ENCODE results near the gene RANBP6. TPM values are rescaled to one million over a fixed set of nuclear protein-coding genes. Genes with fewer than 3 reads are reported as not detected.

The RANBP6 gene
- total RNA-seq, 1 donor from 2014 or later = 19.1 TPM

GRCh38 chr9:6052293-6052919 lies 37.0 kb upstream of the RANBP6 start:
- no peak overlapping the region for H3K27ac Mint-ChIP-seq (ENCODE audit: unreplicated experiment)
- no peaks in the 10 kb centered on the region for H3K36me3 Mint-ChIP-seq (ENCODE audit: low read depth, unreplicated experiment)
- no peak for DNase-seq (ENCODE audit: low spot score)
- no peaks in the 10 kb centered on the region for H3K9me3 Mint-ChIP-seq (ENCODE audit: unreplicated experiment)
- no peak for TF ChIP-seq CTCF (IDR thresholded peaks at IDR 0.05; ENCODE audit: unreplicated experiment)
- H3K4me3 Mint-ChIP-seq (ENCODE audit: unreplicated experiment) = no peak overlapping the region
- peaks cover 1% of the 10 kb centered on the region for H3K27me3 Mint-ChIP-seq (ENCODE audit: unreplicated experiment)
- H3K4me1 Mint-ChIP-seq (ENCODE audit: unreplicated experiment) = peaks cover 4% of the 10 kb centered on the region

- Mint-ChIP-seq H3K4me3 (ENCODE audit: unreplicated experiment) (no peak overlapping the region), H3K27ac (ENCODE audit: unreplicated experiment) (no peak overlapping the region), H3K9me3 (ENCODE audit: unreplicated experiment) (no peaks in the 10 kb centered on the region), H3K36me3 (ENCODE audit: low read depth, unreplicated experiment) (no peaks in the 10 kb centered on the region), H3K27me3 (ENCODE audit: unreplicated experiment) (peaks cover 1% of the 10 kb centered on the region), H3K4me1 (ENCODE audit: unreplicated experiment) (peaks cover 4% of the 10 kb centered on the region)
- no peak for DNase-seq (ENCODE audit: low spot score)
- no peak for TF ChIP-seq CTCF (IDR thresholded peaks at IDR 0.05; ENCODE audit: unreplicated experiment)
These were observed 36.1 kb upstream of the RANBP6 start for GRCh38 chr9:6051511-6051950.

DNA sequence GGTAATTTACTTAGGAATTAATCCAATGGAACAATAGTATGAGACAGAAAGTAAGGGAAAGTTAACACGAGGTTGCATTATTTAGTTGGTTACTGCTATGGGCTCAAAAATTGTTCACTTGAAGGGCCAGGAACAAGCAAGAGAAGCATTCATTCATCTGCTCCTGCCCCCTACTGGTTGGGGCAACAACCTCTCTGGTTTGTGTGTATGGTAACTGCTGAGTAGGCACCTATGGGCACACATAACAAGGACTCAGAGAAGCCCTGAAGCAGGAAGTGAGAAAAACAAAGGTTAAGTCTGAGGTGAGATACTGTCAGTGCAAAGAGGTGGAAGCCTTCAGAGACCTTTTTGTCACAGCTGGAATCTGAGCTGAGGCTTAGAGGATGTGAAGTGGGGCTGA lies 34.4 kb upstream of the RANBP6 start:
- Mint-ChIP-seq H3K9me3 (ENCODE audit: unreplicated experiment) (no peaks in the 10 kb centered on the region), H3K27ac (ENCODE audit: unreplicated experiment) (no peak overlapping the region), H3K4me1 (ENCODE audit: unreplicated experiment) (peaks cover 4% of the 10 kb centered on the region), H3K27me3 (ENCODE audit: unreplicated experiment) (peaks cover 1% of the 10 kb centered on the region), H3K36me3 (ENCODE audit: low read depth, unreplicated experiment) (no peaks in the 10 kb centered on the region), H3K4me3 (ENCODE audit: unreplicated experiment) (no peak overlapping the region)
- no peak for DNase-seq (ENCODE audit: low spot score)
- peak; percentile 52 for TF ChIP-seq CTCF (IDR thresholded peaks at IDR 0.05; ENCODE audit: unreplicated experiment)

DNA sequence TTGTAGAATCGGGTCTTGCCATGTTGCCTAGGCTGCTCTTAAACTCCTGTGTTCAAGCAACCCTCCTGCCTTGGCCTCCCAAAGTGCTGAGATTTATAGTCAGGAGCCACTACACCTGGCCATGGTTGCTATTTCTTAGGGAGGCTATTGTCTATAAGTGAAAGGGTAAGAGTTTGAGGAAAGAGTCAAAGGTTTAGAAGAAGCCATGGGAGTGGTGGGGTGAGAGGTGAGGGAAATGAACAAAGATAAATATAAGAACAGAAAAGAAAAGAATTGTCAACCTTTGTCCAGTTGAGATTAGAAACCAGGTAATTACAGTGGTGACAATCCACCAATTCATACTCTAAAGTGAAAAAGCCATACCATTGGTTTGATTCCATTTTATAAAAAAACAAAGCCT lies 32.6 kb upstream of the RANBP6 start:
- Mint-ChIP-seq H3K9me3 (ENCODE audit: unreplicated experiment) (no peaks in the 10 kb centered on the region), H3K27me3 (ENCODE audit: unreplicated experiment) (peaks cover 1% of the 10 kb centered on the region), H3K4me3 (ENCODE audit: unreplicated experiment) (no peak overlapping the region), H3K27ac (ENCODE audit: unreplicated experiment) (no peak overlapping the region), H3K36me3 (ENCODE audit: low read depth, unreplicated experiment) (no peaks in the 10 kb centered on the region), H3K4me1 (ENCODE audit: unreplicated experiment) (no peaks in the 10 kb centered on the region)
- TF ChIP-seq CTCF (IDR thresholded peaks at IDR 0.05; ENCODE audit: unreplicated experiment) = no peak
- DNase-seq (ENCODE audit: low spot score) = no peak

DNA sequence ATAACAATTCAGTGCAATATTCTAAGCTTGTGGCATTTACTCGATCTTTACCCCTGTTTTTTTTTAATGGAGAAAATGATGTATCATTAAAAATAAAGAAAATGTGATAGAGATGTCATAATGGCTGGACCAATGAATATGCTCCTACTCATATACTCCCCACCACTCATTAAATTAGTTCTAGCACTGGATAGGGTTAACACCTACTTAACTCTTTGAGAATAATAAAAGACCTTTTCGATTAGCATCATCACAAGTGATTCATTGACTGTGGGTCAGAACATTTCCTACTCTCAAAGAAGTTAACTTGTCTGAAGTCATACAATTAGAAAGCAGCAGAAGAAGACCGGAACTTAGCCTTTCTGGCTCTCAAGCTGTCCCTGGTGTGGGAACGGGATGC lies 31.6 kb upstream of the RANBP6 start:
- peaks cover 1% of the 10 kb centered on the region for H3K27me3 Mint-ChIP-seq (ENCODE audit: unreplicated experiment)
- DNase-seq (ENCODE audit: low spot score) = no peak
- no peaks in the 10 kb centered on the region for H3K4me1 Mint-ChIP-seq (ENCODE audit: unreplicated experiment)
- peak overlapping the region; percentile 21 for H3K27ac Mint-ChIP-seq (ENCODE audit: unreplicated experiment)
- H3K36me3 Mint-ChIP-seq (ENCODE audit: low read depth, unreplicated experiment) = no peaks in the 10 kb centered on the region
- TF ChIP-seq CTCF (IDR thresholded peaks at IDR 0.05; ENCODE audit: unreplicated experiment) = no peak
- H3K4me3 Mint-ChIP-seq (ENCODE audit: unreplicated experiment) = no peak overlapping the region
- H3K9me3 Mint-ChIP-seq (ENCODE audit: unreplicated experiment) = no peaks in the 10 kb centered on the region
